Stimulated activated CD8-positive, alpha-beta memory T cell treated with anti-CD3 and anti-CD28 coated beads, Interleukin-15, amount 100 ng/mL, for 24 hours (primary cell): ENCODE measurements around the gene ZNF761.
A peak's percentile ranks its signal among the peaks of the same experiment; 100 is the strongest.
"Not testable (repeated sequence)": the region's sequence is repeated elsewhere in the genome, so short reads cannot be mapped to it uniquely, and the experiment has no call there.

ENCODE experiments used
- DNase-seq: peaks from one replicate; pipeline ENCODE4 v3.0.0-alpha.2; 2020; ENCODE audit warnings: low read depth

The ZNF761 gene

DNA sequence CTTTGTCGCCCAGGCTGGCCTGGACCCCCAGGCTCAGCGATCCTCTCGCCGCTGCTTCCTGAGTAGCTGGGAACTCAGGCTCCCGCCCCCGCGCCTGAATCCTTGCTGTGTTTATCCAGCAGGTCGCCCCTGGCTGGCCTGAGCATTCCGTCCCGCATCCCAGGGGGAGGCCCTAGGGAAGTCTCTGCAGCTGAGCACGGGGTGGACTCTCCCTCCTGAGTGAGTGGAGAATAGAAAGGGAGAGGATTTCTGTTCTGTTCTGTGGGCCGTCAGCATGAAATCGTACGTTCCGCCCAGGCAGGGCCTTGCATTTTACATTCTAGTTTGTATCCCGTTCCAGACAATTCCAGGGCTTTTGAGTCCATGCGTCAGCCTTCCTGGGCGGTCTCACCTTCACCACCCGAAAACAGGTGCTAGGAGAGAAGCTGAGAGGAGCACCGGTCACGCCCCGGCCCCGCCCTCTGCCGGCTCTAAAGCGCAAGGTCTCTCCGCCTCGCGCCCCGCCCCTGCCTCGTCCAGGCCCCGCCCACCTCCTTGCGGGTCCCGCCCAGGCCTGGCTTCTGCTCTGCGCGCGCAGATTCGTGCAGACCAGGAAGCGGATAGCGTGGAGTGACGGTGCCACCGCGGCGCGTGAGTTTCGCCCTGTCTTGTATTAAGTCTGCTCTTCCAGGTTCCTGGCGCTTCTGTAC, at the start of gene ZNF761:
Gene ZNF761 (plus strand): TSS at position 586 of the 689 bp plus-strand sequence. CDS start 15,285 bp downstream, outside the sequence.
- DNase-seq: peak; percentile 97

DNA sequence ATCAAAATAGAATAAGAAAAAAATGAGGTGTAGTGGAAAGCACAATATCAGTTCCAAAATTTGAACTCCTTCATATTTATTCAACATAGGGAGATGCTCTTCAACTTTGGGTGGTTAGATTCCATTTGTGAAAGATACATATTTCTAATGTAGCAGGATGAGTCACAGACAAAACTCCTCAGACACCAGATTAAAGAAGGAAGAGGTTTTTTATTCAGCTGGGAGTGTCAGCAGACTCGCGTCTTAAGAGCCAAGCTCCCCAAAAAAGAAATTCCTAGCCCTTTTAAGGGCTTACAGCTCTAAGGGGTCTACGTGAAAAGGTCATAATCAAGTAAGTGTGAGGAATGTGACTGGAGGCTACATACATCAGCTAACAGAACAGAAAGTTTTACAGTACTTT, 43.6 kb upstream of the ZNF761 start:
- no peak for DNase-seq

DNA sequence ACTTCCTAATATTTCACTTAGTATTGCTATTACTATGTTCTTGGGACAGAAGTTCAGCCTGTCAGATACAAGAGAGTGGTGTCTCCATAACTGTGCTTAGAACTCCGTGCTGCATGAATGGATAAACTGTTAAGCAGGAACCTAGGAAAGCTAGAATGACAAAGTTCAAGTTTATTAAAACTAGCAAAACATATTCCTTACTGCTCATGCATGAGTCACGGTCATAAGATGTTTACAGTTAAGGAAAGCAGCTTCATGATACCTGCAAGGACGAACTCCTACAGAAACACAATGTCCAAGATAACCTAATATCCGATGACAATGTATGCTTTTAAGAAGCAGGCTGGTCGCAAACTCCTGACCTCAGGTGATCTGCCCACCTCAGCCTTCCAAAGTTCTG, 42.9 kb upstream of the ZNF761 start:
- no peak for DNase-seq

DNA sequence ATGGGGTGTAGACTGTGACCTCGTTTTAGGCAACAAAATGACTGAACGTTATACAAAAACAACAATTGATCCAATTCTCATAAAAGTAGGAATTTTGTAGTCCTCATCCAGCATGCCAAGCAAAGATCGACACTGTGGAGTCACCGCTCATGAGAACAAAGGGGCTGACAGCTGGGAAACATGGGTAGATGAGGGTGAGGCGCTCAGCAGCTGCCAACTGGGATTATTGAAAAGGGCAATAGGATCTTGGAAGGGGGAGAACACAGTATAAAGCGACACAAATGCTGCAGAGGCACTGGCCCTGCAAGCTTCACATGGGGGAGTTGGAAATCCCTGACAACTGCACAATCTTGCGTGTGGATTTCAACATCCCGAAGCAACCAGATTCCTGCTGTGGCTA, 42.2 kb upstream of the ZNF761 start:
- no peak for DNase-seq

DNA sequence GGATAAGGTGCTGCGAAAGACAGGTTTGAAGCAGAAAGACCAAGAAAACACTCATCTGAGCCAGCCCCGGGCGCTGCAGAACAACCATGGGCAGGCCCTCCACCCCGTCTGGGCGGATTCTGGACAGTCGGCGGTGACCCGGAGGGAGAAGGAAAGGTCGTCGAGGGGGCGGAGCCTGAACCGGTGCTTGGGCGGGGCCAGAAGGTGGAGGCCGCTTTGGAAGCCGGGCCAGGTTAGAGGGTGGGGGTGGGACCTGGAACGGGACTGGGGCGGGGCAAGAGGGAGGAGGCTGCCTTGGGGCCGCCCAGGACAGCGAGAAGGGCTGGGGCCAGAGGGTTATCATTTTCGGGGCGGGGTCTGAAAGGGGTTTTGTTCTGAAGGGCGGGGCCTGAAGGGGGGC, 41.8 kb upstream of the ZNF761 start:
- DNase-seq: no peak

DNA sequence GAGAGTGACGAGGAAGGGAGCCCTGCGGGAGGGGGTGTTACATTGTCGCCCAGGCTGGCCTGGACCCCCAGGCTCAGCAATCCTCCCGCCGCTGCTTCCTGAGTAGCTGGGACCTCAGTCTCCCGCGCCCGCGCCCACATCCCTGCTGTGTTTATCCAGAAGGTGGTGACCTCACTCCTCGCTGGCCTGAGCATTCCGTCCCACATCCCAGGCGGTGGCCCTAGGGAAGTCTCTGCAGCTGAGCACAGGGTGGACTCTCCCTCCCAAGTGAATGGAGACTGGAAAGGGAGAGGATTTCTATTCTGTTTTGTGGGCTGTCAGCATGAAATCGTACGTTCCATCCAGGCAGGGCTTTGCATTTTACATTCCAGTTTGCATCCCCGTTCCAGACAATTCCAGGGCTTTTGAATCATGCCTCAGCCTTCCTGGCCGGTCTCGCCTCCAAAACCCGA, 37.2 kb upstream of the ZNF761 start:
- DNase-seq: no peak

DNA sequence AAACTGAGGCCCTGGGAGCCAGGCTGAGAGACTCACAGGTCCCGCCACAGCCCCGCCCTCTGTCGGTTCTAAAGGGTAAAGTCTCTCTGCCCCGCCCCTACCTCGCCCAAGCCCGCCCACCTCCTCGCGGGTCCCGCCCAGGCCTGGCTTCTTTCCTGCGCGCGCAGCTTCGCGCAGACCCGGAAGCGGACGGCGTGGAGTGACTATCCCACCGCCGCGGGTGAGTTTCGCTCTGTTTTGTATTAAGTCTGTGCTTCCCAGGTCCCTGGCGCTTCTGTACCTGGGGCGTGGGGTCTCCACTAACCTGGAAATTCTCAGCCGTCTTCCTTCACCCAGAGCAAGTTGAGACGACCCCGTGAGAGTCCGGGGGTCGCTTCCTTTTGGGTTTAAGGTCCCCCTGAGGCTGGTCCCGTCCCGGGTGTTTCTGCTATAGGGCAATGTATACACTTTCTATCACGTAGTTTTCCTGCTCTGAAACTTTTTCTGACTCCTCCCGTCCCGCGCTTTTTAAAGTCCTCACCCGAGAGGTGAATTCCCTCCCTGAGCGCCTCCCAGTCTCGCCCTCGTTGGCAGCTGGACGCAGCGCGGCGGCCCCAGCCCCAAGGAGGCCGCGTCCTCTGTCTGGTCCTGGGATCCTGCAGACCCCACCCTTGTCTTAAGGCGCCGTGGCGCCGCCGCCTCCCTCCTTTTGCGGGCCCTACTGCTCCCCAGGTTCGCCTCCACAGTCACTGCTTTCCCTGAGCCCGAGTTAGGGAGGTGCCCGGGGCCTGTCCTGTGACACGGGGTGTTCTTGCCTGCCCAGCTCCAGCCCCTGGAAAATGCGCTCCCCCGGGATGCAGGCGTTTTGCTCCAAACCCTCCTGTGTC, 36.6 kb upstream of the ZNF761 start, which contains the start of gene ZNF765:
Gene ZNF765 (plus strand): TSS at position 176 of the 866 bp plus-strand sequence. CDS start 2,867 bp downstream, outside the sequence.
- DNase-seq: peak; percentile 93

DNA sequence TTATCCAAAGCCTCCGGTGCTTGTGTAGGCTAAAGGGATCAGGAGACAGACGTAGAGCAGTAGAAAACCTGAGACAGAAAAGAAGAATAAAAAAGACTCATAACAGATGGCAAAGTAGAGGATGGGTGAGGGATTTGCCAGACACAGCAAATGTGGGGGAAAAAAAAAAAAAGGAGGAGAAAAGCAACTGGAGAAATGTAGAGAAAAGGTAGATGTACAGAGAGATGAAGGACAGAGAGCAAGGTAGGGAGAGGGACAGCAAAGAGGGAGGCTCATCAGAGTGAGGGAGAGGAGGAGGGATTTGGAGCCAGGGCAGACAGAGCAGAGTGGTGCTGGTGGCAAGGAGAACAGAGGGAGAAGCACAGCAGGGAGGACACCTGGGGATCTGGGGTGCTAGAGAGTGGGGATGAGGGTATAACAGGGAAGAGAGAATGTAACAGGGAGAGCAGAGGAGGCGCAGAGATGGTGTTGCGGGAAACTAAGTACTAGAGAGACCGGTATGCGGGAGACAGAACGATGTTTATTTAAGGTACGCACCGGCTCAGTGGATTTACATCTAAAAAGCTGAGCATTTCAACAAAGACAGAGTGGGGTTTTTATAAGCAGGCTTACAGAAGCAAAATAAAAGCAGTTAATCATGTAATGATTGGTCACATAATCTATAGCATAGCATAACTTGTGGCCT, 35.8 kb upstream of the ZNF761 start:
- DNase-seq: not testable (repeated sequence)

DNA sequence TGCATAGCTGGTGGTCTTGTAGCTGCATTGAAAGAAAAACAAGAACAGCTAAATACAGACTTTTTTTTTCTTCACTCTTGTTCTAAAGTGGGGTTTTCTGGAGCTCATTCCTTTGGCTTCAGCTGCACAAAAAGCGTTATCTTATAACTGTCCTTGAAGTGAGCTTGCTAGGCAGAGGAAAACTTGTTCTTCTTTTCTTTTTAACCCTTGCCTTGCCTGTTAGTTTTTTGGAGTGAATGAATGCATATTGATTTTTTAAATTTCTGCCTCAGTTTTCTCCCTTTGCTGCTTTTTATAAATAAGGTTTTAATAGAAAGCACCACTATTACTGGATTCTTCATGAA, 35.3 kb upstream of the ZNF761 start:
- DNase-seq: no peak

DNA sequence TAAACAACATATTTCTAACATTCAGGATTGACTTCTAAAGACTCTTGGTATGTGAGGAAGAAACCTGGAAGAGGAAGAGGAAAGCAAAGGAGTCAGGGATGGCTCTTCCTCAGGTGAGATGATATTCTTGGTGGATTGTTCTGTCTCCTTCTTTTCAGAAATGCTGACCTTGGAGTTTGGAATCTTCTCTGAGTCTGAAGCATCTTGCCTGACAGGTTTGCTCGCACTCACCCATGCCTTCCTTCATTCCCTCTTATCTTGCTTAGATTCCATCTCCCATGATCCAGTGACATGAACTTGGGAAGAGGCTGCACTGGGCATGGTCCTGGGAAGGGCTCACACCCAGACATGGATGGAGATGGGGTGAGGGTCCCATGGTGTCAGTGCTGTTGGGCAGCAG, 33.9 kb upstream of the ZNF761 start:
- not testable (repeated sequence) for DNase-seq

DNA sequence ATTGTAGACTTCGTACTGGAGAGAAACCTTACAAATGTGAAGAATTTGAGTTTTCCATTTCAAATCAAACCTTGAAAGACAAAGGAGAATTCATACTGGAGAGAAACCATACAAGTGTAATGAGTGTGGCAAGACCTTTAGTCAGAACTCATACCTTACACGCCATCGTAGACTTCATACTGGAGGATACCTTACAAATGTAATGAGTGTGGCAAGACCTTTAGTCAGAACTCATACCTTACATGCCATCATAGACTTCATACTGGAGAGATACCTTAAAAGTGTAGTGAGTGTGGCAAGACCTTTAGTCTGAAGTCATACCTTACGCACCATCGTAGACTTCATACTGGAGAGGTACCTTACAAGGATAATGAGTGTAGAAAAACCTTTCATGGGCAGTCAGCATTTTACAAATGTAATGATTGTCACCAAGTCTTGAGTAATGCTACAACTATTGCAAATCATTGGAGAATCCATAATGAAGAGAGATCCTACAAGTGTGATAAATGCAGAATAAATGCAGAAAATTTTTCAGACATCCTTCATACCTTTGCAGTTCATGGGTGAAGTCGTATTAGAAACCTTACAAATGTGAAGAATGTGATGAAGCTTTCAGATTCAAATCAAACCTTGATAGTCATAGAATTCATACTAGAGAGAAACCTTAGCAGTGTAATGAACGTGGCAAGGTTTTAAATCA, 22.1 kb upstream of the ZNF761 start:
- DNase-seq: no peak

DNA sequence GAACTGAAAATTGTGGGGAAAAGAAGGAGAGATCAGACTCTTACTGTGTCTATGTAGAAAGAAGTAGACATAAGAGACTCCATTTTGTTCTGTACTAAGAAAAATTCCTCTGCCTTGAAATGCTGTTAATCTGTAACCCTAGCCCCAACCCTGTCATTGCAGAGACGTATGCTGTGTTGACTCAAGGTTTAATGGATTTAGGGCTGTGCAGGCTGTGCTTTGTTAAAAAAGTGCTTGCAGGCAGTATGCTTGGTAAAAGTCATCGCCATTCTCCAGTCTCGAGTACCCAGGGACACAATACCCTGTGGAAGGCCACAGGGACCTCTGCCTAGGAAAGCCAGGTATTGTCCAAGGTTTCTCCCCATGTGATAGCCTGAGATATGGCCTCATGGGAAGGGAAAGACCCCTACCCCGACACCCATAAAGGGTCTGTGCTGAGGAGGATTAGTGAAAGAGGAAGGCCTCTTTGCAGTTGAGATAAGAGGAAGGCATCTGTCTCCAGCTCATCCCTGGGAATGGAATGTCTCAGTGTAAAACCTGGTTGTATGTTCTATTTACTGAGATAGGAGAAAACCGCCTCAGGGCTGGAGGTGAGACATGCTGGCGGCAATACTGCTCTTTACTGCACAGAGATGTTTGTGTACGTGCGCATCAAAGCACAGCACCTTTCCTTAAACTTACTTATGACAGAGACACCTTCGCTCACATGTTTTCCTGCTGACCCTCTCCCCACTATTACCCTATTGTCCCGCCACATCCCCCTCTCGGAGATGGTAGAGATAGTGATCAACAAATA, 11.1 kb upstream of the ZNF761 start:
- DNase-seq: not testable (repeated sequence)

DNA sequence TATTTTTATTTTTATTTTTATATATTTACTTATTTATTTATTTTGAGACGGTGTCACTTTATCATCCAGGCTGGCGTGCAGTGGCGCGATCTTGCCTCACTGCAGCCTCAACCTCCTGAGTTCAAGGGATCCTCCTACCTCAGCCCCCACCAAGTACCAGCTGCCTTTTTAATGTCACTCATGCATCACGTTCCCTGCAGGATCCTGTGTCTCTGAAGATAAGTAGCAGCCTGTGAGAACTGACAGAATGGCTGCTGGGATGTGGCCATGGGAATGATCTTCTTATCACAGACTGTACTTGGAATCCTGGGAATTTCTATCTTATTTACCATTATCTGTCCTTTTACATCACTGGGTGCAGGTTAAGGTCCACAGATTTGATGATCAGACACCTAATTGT, 9.2 kb upstream of the ZNF761 start:
- no peak for DNase-seq

DNA sequence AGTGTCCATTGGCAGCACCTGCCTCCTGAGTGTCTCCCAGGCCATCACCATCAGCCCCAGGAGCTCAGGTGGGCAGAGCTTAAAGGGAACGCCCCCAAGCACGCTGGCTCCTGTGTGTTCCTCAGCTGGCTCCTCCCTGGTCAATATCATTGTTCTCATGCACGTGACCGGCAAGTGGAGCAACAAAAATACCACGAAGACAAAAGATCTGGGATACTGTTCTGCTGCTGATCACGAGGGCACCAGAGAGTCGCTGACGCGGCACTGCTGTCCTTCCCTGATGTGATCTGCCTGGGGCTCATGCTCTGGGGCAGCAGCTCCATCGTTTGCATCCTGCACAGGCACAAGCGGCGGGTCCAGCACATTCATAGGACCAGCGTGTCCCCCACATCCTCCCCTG, 8.7 kb upstream of the ZNF761 start:
- DNase-seq: not testable (repeated sequence)

DNA sequence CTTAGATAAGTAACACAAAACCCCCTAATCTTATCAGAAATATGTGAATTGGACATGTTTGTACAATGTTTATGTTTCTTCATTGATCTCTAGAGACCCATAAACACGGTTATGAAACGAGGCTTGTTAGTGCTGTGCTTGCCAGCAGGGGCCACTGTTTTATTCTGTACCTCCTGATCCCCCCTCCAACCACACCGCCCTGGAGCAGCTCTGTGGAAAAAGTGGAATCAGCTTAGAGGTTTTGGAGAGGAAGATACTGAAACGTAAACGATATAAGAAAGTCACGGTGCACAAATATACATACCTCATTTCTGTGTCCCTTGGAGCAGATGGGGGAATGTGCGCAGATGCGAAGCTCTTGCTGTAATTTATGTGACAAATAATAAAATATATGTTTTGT, 8.1 kb upstream of the ZNF761 start:
- not testable (repeated sequence) for DNase-seq

DNA sequence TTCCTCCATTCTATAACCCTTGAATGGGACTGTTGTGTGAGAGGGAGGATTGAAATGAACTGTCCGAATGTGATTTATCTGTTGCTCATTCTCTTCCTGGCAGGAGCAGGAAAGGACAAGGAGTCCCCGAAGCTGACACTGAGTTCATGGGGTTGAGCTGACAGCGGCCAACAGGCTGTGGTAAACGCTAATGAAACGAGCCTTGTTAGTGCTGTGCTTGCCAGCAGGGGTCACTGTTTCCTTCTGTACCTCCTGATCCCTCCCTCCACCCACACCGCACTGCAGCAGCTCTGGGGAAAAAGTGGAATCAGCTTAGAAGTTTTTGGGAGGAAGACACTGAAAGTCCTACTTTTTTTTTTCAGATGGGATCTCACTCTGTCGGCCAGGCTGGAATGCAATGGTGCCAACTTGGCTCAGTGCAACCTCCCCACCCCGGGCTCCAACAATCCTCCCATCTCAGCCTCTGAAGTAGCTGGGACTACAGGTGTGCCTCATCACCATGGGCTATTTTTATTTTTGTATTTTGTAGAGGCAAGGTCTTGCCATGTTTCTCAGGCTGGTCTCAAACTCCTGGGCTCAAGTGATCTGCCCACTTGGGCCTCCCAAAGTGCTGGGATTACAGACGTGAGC, 6.7 kb upstream of the ZNF761 start:
- peak; percentile 43 for DNase-seq

DNA sequence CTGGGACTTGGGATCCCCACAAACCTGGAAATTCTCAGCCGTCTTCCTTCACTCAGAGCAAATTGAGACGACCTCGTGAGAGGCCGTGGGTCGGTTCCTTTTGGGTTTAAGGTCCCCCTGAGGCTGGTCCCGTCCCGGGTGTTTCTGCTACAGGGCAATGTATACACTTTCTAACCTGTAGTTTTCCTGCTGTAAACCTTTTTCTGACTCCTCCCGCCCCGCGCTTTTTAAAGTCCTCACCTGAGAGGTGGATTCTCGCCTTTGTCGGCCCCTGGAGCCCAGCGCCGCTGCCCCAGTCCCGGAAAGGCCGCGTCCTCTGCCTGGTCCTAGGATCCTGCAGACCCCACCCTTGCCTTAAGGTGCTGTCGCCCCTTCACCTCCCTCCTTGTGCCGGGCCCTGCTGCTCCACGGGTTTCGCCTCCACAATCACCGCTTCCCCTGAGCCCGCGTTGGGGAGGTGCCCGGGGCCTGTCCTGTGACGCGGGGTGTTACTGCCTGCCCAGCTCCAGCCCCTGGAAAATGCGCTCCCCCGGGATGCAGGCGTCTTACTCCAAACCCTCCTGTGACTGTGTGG, 391 bp downstream of the ZNF761 start:
- DNase-seq: no peak

DNA sequence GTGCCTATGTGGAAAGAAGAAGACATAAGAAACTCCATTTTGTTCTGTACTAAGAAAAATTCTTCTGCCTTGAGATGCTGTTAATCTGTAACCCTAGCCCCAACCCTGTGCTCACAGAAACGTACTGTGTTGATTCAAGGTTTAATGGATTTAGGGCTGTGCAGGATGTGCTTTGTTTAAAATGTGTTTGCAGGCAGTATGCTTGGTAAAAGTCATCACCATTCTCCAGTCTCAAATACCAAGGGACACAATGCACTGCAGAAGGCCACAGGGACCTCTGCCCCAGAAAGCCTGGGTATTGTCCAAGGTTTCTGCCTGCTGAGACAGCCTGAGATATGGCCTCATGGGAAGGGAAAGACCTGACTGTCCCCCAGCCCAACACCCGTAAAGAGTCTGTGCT, 12.0 kb downstream of the ZNF761 start:
- DNase-seq: not testable (repeated sequence)

DNA sequence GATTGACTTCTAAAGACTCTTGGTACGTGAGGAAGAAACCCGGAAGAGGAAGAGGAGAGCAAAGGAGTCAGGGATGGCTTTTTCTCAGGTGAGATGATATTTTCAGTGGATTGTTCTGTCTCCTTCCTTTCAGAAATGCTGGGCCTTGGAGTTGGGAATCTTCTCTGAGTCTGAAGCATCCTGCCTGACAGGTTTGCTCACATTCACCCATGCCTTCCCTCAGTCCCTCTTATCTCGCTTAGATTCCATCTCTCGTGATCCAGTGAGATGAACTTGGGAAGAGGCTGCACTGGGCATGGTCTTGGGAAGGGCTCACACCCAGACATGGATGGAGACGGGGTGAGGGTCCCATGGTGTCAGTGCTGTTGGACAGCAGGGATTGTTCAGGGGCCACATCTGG, 15.4 kb downstream of the ZNF761 start:
- DNase-seq: not testable (repeated sequence)

DNA sequence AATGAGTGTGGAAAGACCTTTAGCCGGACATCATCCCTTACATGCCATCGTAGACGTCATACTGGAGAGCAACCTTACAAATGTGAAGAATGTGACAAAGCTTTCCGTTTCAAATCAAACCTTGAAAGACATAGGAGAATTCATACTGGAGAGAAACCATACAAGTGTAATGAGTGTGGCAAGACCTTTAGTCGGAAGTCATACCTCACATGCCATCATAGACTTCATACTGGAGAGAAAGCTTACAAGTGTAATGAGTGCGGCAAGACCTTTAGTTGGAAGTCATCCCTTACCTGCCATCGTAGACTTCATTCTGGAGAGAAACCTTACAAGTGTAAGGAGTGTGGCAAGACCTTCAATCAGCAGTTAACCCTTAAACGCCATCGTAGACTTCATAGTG, 24.0 kb downstream of the ZNF761 start:
- DNase-seq: no peak
